Prostate gland (tissue), 2 donors: Measurements from ENCODE around the gene SAP30BP. TPM values are rescaled to one million over a fixed set of nuclear protein-coding genes. Genes with fewer than 3 reads are reported as not detected.

Source experiments
- DNase-seq: peaks from one replicate; pipeline ENCODE4 v3.0.0-alpha.2; 2019; ENCODE audit warnings: low spot score
- H3K27ac ChIP-seq, 2 donors: fragments of 200-600 bp; sonication (generic); 2 replicates each; pipeline ENCODE4 v1.5.1; 2017 to 2019
- H3K27me3 ChIP-seq: fragments of 200-600 bp; sonication (generic); replicated peaks from 2 replicates; pipeline ENCODE4 v1.5.1; 2019; ENCODE audit not compliant: insufficient read depth
- H3K36me3 ChIP-seq, 2 donors: fragments of 200-600 bp; sonication (generic); 1 replicate in 1 of 2; 2 replicates in 1 of 2; pipeline versions ENCODE4 v1.5.1 to v1.8.1; 2017 to 2019
- H3K4me1 ChIP-seq: fragments of 200-600 bp; sonication (generic); replicated peaks from 2 replicates; pipeline ENCODE4 v1.5.1; 2019
- H3K4me3 ChIP-seq, 2 donors: fragments of 200-600 bp; sonication (generic); 2 replicates each; pipeline ENCODE4 v1.5.1; 2017 to 2019
- H3K9me3 ChIP-seq: fragments of 200-600 bp; sonication (generic); 2 replicates; pipeline ENCODE4 v1.5.1; 2017
- POLR2A ChIP-seq: fragments of 450-650 bp; IDR thresholded peaks from one replicate; pipeline ENCODE4 v1.6.1; 2016; ENCODE audit warnings: antibody characterized with exemption, mild to moderate bottlenecking
- POLR2AphosphoS5 ChIP-seq: sonication (generic); formaldehyde crosslinking; IDR thresholded peaks from one replicate; pipeline ENCODE4 v1.6.1; 2017; ENCODE audit warnings: antibody characterized with exemption
- WGBS: methylation state at CpG from one replicate; pipeline ENCODE4 v1.1.5; 2018; 5-methylcytosine and 5-hydroxymethylcytosine counted together
- intact Hi-C: fragments of 100-400 bp; cut with DNase I; formaldehyde crosslinking; loops from one replicate; pipeline ENCODE4 v1.14.2; 2022
- total RNA-seq, 2 donors: library from RNA; depleted of rRNA; stranded (reverse); fragments of >200 nt; gene quantifications; one replicate each; pipeline ENCODE4 v1.1.0, GENCODE V29; 2016
- TF ChIP-seq, protein P1 (sequence below), 4 experiments: fragments of 200-600 bp in 2 of 4; fragments of 450-650 bp in 2 of 4; sonication (generic) in 2 of 4; IDR thresholded peaks; 1 replicate in 3 of 4; 2 replicates in 1 of 4; pipeline ENCODE4 v1.5.1; 2016 to 2019; ENCODE audit warnings: antibody characterized with exemption in 4 of 4, mild to moderate bottlenecking in 2 of 4, moderate library complexity in 2 of 4

The SAP30BP gene
- total RNA-seq, 2 donors from 2014 or later: 50.4 to 72.3 TPM

DNA sequence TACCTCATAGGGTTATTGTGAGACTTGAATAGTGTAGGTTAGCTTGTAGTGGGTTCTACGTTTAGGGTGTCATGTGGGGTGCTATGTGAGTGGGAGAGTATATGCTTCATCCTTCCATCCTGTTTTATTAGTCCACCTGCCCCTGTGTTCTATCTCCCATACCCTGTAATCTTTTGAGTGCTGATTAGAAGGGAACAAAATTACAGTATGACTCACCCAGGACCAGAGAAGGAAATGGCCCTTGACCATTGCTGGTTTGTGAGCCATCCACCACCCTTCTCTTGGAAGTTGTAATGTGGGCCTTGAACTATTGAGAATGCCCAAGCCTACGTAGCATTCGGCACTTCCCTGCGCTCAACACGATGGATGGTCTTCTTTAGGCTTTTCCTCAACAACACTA is 17.1 kb downstream of the SAP30BP start:
- H3K27ac ChIP-seq: peak overlapping the region; percentile 41 to 65
- 92% methylated on average over 5 of the region's 5 CpGs for WGBS

DNA sequence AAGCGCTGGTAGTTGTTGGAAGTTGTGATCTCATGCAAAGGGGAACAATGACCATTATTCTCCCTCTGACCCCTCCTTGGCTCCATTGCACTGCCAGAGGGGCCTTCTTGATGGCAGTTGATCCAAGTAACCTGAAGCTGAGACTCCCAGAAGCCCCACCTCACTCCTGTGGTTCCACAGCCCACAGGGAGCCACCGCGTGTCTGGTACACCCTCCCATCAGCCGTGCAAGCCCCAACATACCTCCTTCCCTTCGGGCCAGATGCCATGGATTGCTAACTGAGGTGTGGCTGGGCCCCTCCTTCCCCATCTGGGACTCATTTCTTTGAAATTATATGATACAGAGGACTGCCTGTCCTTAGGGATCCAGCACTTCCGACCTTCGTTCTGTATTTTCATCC is 17.8 kb downstream of the SAP30BP start:
- Histone ChIP-seq H3K27ac (peak overlapping the region; percentile 65), H3K4me1 (peaks cover 14% of the 10 kb centered on the region), H3K36me3 (no peaks in the 10 kb centered on the region), H3K4me3 (no peak overlapping the region), H3K27me3 (no peaks in the 10 kb centered on the region), H3K9me3 (no peaks in the 10 kb centered on the region)
- 51% methylated on average over 7 of the region's 7 CpGs for WGBS
- intact Hi-C loops: no loop called here
- peak; percentile 87 for DNase-seq
- TF ChIP-seq POLR2AphosphoS5: peak; percentile 85
- TF ChIP-seq, protein P1, sequence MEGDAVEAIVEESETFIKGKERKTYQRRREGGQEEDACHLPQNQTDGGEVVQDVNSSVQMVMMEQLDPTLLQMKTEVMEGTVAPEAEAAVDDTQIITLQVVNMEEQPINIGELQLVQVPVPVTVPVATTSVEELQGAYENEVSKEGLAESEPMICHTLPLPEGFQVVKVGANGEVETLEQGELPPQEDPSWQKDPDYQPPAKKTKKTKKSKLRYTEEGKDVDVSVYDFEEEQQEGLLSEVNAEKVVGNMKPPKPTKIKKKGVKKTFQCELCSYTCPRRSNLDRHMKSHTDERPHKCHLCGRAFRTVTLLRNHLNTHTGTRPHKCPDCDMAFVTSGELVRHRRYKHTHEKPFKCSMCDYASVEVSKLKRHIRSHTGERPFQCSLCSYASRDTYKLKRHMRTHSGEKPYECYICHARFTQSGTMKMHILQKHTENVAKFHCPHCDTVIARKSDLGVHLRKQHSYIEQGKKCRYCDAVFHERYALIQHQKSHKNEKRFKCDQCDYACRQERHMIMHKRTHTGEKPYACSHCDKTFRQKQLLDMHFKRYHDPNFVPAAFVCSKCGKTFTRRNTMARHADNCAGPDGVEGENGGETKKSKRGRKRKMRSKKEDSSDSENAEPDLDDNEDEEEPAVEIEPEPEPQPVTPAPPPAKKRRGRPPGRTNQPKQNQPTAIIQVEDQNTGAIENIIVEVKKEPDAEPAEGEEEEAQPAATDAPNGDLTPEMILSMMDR (IDR thresholded peaks at IDR 0.05): no peak

More for the DNA sequence above, 17.1 kb downstream of the SAP30BP start:
- H3K4me1 ChIP-seq: peaks cover 17% of the 10 kb centered on the region
- intact Hi-C loops: no loop called here
- H3K36me3 ChIP-seq: no peaks in the 10 kb centered on the region
- H3K9me3 ChIP-seq: no peaks in the 10 kb centered on the region
- no peak for DNase-seq
- H3K4me3 ChIP-seq: no peak overlapping the region
- H3K27me3 ChIP-seq: no peaks in the 10 kb centered on the region
- TF ChIP-seq POLR2A (no peak), POLR2AphosphoS5 (no peak)
- TF ChIP-seq, protein P1 (IDR thresholded peaks at IDR 0.05): no peak

DNA sequence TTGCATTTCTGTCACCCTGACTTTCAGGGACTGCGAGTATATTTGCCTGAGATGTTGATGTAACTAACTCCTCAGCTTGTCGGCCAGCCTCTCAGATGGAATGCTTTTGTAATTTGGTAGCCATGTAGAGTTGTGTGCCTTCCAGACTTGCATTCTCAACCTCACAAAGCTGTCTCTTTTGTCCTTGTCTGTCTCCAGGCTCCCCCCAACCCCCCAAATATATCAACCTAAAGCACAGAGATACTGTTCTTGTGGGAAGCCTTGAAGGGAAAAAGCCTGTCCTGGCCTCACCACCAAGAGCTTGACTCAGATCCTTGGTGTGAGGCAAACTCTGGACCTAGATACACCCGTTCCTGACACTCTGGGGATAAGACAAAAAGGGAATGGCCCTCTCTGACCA is 18.4 kb downstream of the SAP30BP start:
- H3K27ac ChIP-seq: peak overlapping the region; percentile 65
- H3K9me3 ChIP-seq: no peaks in the 10 kb centered on the region
- no peak for DNase-seq
- TF ChIP-seq POLR2AphosphoS5: no peak
- TF ChIP-seq, protein P1 (IDR thresholded peaks at IDR 0.05): no peak
- peaks cover 9% of the 10 kb centered on the region for H3K4me1 ChIP-seq
- H3K4me3 ChIP-seq: no peak overlapping the region
- no peaks in the 10 kb centered on the region for H3K27me3 ChIP-seq
- H3K36me3 ChIP-seq: no peaks in the 10 kb centered on the region
- intact Hi-C loops: no loop called here
- 50% methylated on average over 3 of the region's 3 CpGs for WGBS

DNA sequence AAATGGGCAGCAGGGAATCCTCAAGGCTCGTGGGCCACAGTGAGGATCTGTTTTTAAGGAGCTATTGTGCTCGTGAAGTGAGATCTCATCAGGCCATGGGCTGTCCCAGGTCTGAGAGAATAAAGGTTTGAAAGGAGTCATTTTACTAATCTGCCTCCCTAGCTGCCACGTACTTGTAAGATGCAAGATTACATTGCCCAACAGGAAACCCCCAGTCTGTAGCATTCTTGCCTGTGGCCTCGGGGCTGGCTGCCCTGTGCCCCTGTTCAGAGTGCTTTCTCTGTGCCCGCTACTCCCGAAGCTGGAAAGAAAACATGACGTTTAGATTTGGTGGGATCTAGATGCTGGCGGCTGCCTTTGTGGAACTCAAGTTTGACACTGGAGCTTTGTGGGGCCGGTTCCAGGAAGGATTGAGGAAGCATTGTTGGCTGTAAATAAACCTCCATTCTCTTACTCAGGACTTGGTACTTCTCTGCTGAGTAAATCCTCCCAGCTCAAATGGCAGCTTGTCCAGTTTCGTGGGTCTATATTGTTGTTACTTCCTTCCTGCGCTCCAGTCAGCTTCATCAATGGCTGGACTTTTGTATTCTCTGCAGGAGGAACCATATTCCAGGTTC is 21.2 kb downstream of the SAP30BP start:
- H3K9me3 ChIP-seq: no peaks in the 10 kb centered on the region
- intact Hi-C loops: no loop called here
- TF ChIP-seq POLR2A (no peak), POLR2AphosphoS5 (peak; percentile 21)
- peak overlapping the region; percentile 49 to 90 for H3K27ac ChIP-seq
- H3K36me3 ChIP-seq: no peaks in the 10 kb centered on the region
- no peak overlapping the region for H3K4me3 ChIP-seq
- WGBS: 48% methylated on average over 11 of the region's 11 CpGs
- no peaks in the 10 kb centered on the region for H3K27me3 ChIP-seq
- H3K4me1 ChIP-seq: peaks cover 20% of the 10 kb centered on the region
- no peak for DNase-seq

DNA sequence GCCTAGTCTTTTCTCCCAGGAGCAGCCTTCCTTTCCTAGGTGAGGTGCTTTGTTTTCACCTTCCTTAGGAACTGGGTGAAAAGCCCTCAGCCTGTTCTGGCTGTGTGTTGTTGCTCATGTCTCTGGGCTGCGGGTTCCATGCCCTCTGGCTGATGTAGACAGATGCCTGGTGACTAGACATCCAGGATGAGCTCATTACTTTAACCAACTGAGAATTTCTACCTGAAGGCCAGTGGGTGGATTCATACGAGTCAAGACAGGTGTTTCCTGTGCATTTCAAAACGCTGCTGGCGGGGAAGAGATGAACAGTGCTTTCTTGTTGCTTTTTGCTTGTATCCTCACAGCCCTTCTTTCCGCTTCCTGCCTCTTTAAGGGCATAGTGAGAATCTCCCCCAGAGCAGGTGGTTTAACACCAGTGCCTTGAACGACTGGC is 22.3 kb downstream of the SAP30BP start:
- intact Hi-C loops: no loop called here
- peak overlapping the region; percentile 54 to 90 for H3K27ac ChIP-seq
- peaks cover 31% of the 10 kb centered on the region for H3K4me1 ChIP-seq
- H3K9me3 ChIP-seq: no peaks in the 10 kb centered on the region
- no peak for DNase-seq
- no peaks in the 10 kb centered on the region for H3K27me3 ChIP-seq
- no peak overlapping the region for H3K4me3 ChIP-seq
- peak; percentile 21 for TF ChIP-seq POLR2AphosphoS5
- TF ChIP-seq, protein P1 (IDR thresholded peaks at IDR 0.05): no peak
- TF ChIP-seq POLR2A: peak; percentile 29
- 57% methylated on average over 6 of the region's 6 CpGs for WGBS
- no peaks in the 10 kb centered on the region for H3K36me3 ChIP-seq
